GM18511 (cell line): ENCODE measurements around the gene CADM2.
"Not testable (repeated sequence)": the region's sequence is repeated elsewhere in the genome, so short reads cannot be mapped to it uniquely, and the experiment has no call there.

Experiments used
- ATAC-seq: cut with Tn5 transposase; IDR thresholded peaks from one replicate; pipeline ENCODE4 v1.9.1; 2021; ENCODE audit warnings: mild to moderate bottlenecking, moderate library complexity; ENCODE audit not compliant: unreplicated experiment

The CADM2 gene

DNA sequence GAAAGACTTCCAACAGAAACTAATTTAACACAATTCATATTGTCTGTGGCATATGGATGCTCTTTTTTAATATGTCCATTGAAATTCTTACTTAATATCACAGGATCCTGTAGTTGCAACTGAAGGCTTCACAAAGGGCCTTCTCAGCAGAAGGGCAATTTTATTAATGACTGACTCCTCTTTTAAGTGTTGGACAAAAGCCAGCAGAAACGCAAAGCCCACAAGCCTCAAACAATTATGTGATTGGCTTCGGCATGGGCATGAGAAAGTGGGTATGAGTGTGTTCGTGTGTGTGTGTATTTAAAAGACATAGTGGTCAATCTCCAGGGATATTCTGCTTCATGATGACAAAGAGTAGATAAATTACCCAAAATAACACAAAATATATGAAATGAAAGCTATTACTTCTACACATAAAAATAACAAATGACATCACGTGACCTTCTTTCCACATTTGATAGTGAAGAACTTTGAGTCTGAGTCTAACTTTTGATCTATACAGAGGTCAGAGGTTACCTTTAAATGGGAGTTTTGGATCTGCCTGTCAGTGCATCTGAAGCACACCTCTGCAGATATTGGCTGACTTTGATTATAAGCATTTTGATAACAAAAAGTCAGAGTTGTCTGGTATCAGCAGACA lies 496.9 kb downstream of the CADM2 start:
- no peak for ATAC-seq

DNA sequence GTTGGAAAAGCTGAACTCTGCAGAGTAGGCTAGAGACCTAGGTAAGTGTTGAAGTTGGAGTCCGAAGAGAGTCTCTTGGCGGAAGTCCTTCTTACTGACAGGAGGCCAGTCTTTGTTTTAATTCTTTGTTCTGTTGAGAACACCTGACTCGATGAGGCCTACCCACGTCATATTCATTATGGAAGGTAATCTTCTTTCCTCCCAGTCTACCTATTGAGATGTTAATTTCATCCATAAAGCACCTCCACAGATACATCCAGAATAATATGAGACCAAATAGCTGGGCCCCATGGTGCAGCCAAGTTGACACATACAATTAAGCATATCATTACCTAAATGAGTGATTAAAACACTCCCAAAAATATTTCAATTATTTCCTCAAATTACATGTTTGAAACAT lies 515.5 kb downstream of the CADM2 start:
- ATAC-seq, result no peak

DNA sequence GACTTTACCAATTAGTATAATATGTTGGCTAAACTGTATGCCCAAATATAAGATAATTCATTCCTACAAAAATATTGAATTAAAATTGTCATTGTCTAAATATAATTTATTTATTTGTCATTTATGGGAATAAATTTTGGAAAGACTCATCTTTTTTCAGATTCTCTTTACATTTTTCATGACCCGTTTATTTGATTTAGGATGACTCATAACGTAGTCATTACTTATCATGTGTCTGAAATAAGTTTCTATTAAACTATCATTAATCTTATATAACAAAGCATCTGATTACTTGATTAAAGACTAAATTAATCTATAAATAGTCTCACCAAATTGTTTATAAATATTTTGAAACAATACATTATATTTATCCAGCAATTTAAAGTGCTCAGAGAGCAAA lies 516.6 kb downstream of the CADM2 start:
- no peak for ATAC-seq

DNA sequence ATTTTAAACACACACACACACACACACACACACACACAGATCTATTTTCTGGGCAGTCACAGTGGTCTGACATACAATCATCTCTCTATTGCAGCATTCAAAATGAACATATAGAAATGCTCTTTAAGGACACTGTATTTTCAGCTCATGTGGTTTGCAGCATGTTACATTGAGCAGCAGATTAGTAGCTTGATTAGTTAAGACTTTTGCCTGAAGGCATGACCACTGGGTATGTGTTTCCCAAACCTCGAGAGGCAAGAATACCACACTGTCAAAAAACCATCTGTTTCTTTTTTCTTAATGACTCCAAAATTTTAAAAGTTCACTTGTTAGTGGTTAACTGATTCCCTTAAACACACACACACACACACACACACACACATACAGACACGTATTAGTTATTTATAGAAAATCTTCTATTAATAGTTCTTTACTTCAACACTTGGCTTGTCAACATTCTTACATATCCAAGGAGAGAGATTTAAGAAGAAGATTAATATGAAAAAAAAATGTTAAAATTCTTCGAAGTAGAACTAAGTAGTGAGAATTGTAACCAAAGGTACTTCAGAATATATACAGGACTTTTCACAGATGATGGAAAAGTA lies 518.2 kb downstream of the CADM2 start:
- ATAC-seq, result no peak

DNA sequence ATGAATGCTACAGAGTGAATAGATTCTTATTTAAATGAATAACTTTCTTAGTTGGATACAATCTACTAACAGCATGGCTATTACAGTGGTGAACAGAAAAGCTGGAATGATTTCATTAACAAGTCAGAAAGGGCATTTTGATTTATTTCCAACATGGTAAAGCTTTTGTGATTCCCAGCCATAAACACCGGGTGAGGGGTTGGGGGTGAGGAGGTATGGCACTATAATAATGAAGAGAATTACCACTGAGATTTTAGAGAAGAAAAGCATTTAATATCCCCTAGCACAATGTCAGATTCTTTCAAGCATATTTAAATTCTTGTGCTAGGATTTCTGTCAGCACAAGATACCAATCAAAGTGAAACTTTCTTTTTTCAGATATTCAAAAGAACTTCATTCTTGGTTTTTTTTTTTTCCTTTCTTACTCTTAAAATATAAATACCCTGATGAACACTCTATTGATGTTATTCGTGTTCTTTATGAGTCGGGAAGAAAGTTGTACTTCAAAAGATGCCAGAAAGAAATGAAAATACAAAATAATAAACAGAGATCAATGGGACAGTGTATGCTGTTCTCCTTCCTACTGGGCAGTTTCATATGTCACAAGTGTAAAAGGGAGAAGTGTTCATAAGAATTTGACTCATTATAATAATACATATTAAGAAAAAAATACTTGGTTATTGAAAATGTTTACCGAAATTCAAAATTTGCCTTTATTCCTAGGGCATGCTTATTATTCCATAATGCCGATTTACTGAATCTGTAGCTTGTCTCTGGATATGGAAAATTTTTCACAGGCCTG lies 522.8 kb downstream of the CADM2 start:
- no peak for ATAC-seq

DNA sequence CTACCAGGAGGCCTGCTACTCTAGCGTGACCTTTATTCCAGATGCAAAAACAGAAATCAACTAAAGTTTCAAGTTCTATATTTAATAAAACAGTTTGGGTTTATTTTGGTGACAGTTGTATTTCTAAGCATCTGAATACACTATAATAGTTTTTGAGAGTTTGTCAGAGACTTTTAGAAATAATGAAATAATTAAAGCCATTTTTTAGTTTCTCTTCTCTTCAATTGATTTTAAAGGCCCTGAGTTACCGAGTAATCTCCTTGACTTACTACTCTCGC lies 523.4 kb downstream of the CADM2 start:
- ATAC-seq, result no peak

DNA sequence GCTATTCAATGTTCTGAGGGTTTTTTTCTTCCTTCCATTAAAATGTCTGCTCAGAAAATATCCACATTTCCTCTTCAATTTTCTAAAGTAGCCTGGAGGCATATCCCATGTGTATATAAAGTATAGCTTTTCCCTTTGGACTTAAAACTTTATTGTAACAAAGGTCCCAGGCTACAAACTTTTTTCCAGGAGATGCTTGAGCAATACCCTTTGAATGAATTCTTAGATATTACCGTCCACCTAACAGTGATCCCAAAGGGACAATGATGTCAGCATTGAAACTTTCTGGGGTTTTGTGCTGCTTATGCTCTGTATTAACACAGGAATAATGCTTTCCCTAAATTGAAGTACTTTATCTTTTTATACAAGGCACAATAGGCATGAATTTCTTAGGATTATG lies 525.2 kb downstream of the CADM2 start:
- ATAC-seq, result no peak

DNA sequence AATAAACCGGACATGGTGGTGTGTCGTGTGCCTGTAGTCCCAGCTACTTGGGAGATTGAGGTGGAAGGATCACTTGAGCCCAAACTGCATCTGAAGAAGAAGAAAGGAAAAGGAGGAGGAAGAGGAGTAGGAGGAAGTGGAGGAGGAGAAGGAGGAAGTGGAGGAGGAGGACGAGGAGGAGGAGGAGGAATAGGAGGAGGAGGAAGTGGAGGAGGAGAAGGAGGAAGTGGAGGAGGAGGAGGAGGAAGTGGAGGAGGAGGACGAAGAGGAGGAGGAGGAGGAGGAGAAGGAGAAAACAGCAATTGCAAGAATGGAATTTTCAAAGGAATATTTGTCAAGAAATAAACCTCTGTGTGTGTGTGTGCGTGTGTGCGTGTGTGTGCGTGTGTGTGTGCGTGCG lies 528.6 kb downstream of the CADM2 start:
- ATAC-seq, result no peak

DNA sequence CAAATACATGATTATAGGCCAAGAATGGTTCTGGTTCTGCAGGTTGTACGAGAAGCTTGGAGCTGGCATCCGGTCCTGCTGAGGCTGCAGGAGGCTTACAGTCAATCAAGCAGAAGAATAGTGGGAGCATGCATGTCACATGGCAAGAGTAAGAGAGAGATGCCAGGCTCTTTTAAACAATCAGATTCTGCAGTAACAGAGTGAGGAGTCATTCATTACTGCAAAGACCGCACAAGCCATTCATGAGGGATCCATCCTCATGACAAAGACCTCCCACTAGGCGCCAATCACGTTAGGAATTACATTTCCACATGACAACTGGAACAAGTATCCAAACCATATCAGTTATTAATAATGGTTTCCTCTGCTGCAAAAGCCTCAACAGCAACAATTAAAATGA lies 536.8 kb downstream of the CADM2 start:
- ATAC-seq, result no peak

DNA sequence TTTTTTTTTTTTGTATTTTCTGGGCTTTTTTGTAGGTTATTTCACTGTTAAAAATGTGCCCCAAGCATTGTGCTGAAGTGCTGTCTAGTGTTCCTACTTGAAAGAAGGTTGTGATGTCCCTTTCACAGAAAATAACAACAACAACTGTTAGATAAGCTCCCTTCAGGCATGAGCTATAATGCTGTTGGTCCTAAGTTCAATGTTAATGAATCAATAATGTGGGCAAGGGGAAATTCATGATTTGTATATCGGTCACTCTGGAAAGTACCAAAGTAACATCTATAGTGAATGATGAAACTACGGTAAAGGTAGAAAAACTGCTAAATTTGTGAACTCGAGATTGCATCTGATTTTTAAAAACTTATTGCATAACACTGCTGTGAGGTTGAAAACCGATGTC lies 539.4 kb downstream of the CADM2 start:
- no peak for ATAC-seq

DNA sequence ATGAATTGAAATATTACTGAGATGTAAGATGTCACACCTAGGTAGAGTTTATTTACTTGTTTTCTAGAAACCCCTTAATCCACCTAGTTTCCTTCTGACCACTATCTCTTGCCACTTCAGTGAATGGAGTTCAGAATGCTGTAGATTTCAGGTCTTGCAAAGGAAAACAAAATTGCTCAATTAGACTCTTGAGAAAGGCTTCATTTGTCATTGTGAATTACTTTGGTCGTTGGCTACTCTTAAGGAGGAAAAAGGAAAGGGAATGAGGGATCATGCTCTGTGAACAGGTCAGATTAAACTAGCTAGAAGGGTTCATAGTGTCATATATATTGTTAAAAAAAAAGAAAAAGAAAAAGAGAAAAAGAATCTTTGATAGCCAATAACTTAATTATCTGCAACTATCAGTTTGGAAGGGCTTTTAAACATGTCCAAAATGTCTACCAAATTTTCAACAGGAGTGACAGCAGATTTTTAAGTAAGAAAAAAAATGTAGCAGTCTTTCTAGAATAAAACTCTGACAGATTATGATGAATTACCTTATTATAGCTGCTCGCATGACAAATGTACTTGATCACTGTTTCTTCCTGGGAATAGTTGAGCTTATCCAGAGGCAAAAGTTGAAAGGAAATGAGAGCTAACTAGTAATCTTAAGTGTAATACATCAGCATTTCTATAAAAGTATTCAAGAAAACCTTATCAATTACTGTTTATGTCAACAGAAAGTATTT lies 543.5 kb downstream of the CADM2 start:
- ATAC-seq, result no peak

DNA sequence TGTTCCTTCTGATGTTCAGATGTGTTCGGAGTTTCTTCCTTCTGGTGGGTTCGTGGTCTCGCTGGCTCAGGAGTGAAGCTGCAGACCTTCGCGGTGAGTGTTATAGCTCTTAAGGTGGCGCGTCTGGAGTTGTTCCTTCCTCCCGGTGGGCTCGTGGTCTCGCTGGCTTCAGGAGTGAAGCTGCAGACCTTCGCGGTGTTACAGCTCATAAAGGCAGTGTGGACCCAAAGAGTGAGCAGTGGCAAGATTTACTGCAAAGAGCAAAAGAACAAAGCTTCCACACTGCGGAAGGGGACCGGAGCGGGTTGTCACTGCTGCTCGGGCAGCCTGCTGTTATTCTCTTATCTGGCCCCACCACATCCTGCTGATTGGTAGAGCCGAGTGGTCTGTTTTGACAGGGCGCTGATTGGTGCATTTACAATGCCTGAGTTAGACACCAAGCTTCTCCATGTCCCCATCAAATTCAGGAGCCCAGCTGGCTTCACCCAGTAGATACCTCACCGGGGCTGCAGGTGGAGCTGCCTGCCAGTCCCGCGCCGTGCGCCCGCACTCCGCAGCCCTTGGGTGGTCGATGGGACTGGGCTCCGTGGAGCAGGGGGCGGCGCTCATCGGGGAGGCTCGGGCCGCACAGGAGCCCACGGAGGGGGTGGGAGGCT lies 545.5 kb downstream of the CADM2 start:
- not testable (repeated sequence) for ATAC-seq

DNA sequence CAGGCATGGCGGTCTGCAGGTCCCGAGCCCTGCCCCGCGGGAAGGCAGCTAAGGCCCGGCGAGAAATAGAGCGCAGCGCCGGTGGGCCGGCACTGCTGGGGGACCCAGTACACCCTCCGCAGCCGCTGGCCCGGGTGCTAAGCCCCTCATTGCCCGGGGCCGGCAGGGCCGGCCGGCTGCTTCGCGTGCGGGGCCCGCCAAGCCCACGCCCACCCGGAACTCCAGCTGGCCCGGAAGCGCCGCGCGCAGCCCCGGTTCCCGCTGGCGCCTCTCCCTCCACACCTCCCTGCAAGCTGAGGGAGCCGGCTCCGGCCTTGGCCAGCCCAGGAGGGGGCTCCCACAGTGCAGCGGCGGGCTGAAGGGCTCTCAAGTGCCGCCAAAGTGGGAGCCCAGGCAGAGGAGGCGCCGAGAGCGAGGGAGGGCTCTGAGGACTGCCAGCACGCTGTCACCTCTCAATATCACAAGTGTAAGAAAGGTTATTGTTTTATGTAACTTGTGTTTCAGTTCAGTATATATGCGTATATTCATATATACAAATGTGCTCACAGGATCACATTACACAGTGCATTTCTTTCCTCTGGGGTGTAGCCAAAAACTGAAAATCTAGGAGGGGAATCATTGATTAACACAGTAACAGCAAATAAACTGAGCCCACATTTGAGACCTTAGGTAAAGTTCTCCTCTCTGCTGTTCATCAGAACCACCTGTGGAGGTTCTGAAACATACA lies 546.2 kb downstream of the CADM2 start:
- ATAC-seq, result not testable (repeated sequence)

DNA sequence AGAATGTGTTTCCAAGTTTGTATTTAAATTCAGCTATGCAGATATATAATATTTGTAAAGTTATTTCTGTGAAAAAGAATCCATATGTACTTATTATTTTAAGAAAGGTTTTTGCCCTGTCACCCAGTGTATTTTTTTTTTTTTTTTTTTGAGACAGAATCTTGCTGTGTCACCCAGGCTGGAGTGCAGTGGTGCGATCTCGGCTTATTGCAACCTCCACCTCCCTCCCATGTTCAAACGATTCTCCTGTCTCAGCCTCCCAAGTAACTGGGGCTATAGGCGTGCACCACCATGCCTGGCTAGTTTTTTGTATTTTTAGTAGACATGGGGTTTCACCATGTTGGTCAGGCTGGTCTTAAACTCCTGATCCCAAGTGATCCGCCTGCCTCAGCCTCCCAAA lies 548.3 kb downstream of the CADM2 start:
- ATAC-seq, result not testable (repeated sequence)

DNA sequence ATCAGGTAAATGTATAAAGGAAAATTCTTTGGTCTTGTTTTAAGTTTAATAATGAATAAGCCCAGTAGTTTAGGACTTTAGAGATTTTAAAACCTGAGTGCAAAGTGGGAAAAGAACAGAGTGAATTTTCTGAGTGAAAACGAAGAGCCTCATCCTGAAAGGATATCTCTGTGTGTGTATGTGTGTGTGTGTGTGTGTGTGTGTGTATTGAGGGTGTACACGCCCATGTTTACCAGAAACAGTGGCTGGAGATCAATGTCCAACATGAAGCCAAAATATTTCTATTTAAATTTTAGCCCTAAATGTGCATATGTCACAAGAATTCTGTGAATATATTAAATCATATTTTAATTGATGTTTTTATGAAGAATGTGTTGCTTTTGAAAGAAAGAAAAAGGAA lies 549.9 kb downstream of the CADM2 start:
- no peak for ATAC-seq

DNA sequence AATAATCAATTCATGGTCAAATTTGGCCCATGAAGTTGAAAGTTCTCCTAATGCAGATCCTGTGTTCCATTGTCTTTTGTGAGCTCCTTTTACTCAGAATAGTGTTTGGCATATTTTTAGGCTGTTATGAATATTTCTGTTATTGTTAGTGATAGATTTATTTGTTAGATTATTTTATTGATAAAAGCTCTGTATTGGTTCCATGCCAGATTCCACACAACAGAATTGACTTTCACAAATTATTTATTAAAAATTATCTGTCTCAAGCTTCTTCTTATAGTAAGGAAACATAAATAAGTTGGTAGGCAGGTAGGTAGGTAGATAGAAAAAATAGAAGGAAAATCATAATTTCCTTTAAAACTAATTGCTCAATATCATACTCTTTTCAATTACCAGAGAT lies 557.4 kb downstream of the CADM2 start:
- ATAC-seq, result no peak

DNA sequence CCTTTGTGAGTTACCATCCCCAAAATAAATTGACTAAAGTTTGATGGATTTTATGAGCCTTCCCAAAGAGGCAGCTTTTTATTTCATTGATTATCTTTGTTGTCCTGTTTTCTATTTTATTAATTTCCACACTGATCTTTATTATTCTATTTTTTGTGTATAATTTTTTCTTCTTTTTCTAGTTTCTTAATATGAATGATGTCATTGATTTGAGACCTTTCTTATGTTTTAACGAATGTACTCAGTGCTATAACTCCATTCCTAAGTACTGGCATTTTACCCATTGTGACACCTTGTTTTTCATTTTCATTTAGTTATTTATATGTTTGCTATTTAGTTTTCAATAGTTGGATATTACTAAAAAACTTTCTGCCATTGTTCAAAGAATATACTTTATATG lies 565.3 kb downstream of the CADM2 start:
- ATAC-seq, result no peak

DNA sequence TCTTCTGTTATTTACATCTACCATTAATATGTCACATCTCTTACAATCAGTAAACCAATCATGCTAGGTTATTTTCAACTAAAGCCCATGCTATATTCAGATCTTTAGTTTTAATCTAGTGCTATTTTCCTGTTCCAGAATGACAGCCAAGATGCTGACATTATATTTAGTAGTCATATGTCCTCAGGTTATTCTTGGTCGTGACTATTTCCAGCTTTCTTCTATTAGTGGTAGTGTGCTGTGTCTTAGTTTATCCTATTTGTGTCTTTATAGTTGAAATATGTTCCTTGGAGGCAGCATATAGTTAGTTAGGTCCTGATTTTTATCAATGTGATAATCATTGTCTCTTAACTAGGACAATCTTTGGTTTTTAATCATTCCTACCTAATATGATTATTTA lies 566.5 kb downstream of the CADM2 start:
- ATAC-seq, result no peak

DNA sequence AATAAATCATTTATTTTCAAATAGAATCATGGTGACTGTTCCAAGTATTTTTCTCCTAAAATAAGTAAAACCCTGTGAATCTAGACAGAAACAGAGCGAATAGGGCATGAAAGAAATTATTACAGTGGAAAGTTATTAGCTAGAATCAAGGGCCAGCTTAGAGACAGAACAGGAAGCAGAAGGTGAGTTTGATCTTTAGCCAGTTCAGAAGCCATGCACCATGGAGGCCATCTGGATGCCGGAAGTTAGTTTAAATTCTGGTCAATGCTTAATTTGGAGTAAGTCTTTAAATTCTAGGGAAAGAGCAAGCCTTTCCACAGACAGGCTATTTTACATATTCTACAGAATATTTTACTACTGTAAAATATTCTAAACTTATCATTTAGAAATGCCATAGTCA lies 574.8 kb downstream of the CADM2 start:
- no peak for ATAC-seq

DNA sequence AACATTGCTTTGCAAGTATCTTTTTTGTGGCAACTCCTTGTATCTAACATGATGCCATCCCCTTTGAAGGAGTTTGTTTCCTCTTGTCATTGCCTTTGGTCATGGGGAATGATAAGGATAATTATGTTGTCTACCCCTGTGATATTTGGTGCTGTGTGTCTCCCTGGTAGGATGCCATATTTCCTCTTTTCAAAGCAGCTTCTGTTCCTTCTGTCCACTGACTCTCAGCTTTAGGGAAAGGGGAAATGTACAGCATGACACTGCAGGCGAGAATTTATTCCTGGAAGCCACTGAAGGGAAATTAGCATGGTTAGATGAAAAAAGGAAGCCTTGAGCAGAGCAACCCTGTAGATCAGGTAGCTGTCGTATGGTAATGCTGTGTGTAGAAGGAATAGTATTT lies 576.7 kb downstream of the CADM2 start:
- no peak for ATAC-seq

DNA sequence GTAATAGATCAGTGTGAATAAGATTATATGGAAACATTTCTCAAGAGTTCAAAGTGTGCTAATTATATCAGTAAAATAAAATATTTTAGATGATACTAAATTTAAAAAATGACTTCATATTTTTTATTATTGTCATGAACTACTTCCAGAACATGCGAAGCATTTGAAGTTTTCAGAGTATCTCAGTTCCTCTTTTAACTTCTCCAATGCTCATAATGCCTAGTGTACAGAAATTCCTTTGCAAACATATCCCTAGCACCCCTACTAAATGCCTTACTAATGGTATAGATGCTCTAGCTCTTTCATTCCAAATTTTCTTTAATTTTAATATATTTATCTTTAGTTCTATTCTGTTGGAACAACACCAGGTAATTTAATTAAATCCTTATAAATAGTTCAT lies 580.4 kb downstream of the CADM2 start:
- no peak for ATAC-seq
